Kidney (tissue), 14 donors: ENCODE data around the gene PPARG. TPM values are rescaled to one million over a fixed set of nuclear protein-coding genes. Genes with fewer than 3 reads are reported as not detected.

Experiments used
- DNase-seq, 5 donors: peaks; one replicate each; pipeline ENCODE4 v3.0.0-alpha.2; 2013 to 2020
- FAIRE-seq: peaks from 2 replicates; lab custom pipeline; 2012; peaks lifted over from hg19 to GRCh38; lab: Jason Lieb, UNC
- H3K27ac ChIP-seq, 2 donors: one replicate each; pipeline ENCODE4 v1.7.0; 2013; ENCODE audit warnings: low read depth in 2 of 2, low read length in 2 of 2, inconsistent platforms in 1 of 2
- H3K27me3 ChIP-seq: one replicate; pipeline ENCODE4 v1.7.1; 2013; ENCODE audit warnings: low read length, inconsistent platforms; ENCODE audit not compliant: control insufficient read depth, insufficient read depth
- H3K36me3 ChIP-seq, 3 donors: one replicate each; pipeline versions ENCODE4 v1.7.0 to v1.7.1; 2013; ENCODE audit warnings: low read length in 3 of 3, control low read depth in 1 of 3, inconsistent platforms in 1 of 3; ENCODE audit not compliant: insufficient read depth in 3 of 3, control insufficient read depth in 2 of 3
- H3K4me1 ChIP-seq, 3 donors: one replicate each; pipeline versions ENCODE4 v1.7.0 to v1.7.1; 2013; ENCODE audit warnings: low read length in 3 of 3, inconsistent platforms in 1 of 3, low read depth in 1 of 3; ENCODE audit not compliant: control insufficient read depth in 2 of 3, insufficient read depth in 2 of 3
- H3K4me3 ChIP-seq, 3 donors: one replicate each; pipeline versions ENCODE4 v1.7.0 to v1.8.1; 2013; ENCODE audit warnings: low read length in 3 of 3, control low read depth in 1 of 3, inconsistent platforms in 1 of 3
- H3K9ac ChIP-seq, 3 donors: one replicate each; pipeline versions ENCODE4 v1.7.0 to v1.7.1; 2013; ENCODE audit warnings: low read length in 3 of 3, control low read depth in 1 of 3, inconsistent platforms in 1 of 3
- H3K9me3 ChIP-seq, 3 donors: one replicate each; pipeline versions ENCODE4 v1.7.0 to v1.7.1; 2013; ENCODE audit warnings: low read length in 3 of 3, control low read depth in 1 of 3, inconsistent platforms in 1 of 3; ENCODE audit not compliant: control insufficient read depth in 2 of 3, insufficient read depth in 1 of 3
- intact Hi-C: fragments of 100-400 bp; cut with DNase I; formaldehyde crosslinking; loops from one replicate; pipeline ENCODE4 v1.11.1; 2022
- polyA plus RNA-seq: library from polyadenylated mRNA; stranded (reverse); fragments of 350-450 nt; fragmentation: Illumina TruSeq; extraction: RNeasy Lipid Tissue Mini Kit (QIAGEN cat#74804); gene quantifications from one replicate; pipeline ENCODE4 v1.2.3, GENCODE V29; 2014; ENCODE audit warnings: low read depth, low replicate concordance; ENCODE audit not compliant: insufficient read depth
- total RNA-seq: library from RNA; stranded (reverse); fragmentation: NEBNext Ultra II Directional; extraction: Animal tissue kit (Norgen Biotek cat#: 25700); gene quantifications from one replicate; pipeline ENCODE4 v1.2.1, GENCODE V29; 2021
- TF ChIP-seq, protein P1 (sequence below): IDR thresholded peaks from 3 replicates; pipeline ENCODE4 v1.5.1; 2012; ENCODE audit warnings: mild to moderate bottlenecking, moderate library complexity, borderline replicate concordance; ENCODE audit not compliant: insufficient read depth; ENCODE audit errors: extremely low read depth
- donor health status: control.
- donor health status: control.
- donor health status: control.
- donor health status: control.
- donor health status: control.
- donor health status: DM: yes; HTN: yes; CAD: no.
- donor health status: Normal renal cell carcinoma (clear cell type).

The PPARG gene
- total and polyA plus RNA-seq, 2 donors from 2014 or later: 19.0 to 19.2 TPM

DNA sequence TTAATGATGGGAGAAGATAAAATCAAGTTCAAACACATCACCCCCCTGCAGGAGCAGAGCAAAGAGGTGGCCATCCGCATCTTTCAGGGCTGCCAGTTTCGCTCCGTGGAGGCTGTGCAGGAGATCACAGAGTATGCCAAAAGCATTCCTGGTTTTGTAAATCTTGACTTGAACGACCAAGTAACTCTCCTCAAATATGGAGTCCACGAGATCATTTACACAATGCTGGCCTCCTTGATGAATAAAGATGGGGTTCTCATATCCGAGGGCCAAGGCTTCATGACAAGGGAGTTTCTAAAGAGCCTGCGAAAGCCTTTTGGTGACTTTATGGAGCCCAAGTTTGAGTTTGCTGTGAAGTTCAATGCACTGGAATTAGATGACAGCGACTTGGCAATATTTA lies 127.9 kb downstream of the PPARG start:
- H3K27ac ChIP-seq: no peak overlapping the region
- H3K27me3 ChIP-seq: no peaks in the 10 kb centered on the region
- H3K36me3 ChIP-seq: no peaks in the 10 kb centered on the region
- DNase-seq (no peak), FAIRE-seq (no peak)
- no peak overlapping the region for H3K4me3 ChIP-seq
- TF ChIP-seq, protein P1, sequence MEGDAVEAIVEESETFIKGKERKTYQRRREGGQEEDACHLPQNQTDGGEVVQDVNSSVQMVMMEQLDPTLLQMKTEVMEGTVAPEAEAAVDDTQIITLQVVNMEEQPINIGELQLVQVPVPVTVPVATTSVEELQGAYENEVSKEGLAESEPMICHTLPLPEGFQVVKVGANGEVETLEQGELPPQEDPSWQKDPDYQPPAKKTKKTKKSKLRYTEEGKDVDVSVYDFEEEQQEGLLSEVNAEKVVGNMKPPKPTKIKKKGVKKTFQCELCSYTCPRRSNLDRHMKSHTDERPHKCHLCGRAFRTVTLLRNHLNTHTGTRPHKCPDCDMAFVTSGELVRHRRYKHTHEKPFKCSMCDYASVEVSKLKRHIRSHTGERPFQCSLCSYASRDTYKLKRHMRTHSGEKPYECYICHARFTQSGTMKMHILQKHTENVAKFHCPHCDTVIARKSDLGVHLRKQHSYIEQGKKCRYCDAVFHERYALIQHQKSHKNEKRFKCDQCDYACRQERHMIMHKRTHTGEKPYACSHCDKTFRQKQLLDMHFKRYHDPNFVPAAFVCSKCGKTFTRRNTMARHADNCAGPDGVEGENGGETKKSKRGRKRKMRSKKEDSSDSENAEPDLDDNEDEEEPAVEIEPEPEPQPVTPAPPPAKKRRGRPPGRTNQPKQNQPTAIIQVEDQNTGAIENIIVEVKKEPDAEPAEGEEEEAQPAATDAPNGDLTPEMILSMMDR: no peak
- intact Hi-C loops: no loop called here
- no peaks in the 10 kb centered on the region for H3K9me3 ChIP-seq
- H3K9ac ChIP-seq: no peak overlapping the region
- H3K4me1 ChIP-seq: no peaks in the 10 kb centered on the region

DNA sequence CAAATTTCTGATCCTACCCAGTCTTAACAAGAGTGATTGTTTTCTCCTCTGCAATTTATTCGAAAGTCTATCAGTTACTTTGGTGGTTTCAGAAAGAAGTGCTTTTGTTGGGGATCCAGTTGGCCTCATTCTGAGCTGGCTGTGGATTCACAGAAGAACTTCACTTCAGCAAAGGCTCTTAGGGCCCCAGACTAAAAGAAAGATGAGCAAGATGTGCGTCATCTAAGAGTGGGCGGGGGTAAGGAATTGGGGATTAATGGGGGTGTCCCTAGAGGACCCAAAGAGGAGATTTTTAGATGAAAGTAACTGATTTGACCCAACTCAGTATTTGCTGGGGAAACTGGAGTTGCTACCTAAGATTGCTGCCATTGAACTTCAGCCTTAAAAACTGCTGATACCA lies 131.5 kb downstream of the PPARG start:
- Histone ChIP-seq H3K4me1 (no peaks in the 10 kb centered on the region), H3K27me3 (no peaks in the 10 kb centered on the region), H3K27ac (no peak overlapping the region), H3K9me3 (no peaks in the 10 kb centered on the region), H3K4me3 (no peak overlapping the region), H3K9ac (no peak overlapping the region), H3K36me3 (no peaks in the 10 kb centered on the region)
- DNase-seq (no peak), FAIRE-seq (no peak)
- TF ChIP-seq, protein P1: no peak
- intact Hi-C loops: no loop called here

DNA sequence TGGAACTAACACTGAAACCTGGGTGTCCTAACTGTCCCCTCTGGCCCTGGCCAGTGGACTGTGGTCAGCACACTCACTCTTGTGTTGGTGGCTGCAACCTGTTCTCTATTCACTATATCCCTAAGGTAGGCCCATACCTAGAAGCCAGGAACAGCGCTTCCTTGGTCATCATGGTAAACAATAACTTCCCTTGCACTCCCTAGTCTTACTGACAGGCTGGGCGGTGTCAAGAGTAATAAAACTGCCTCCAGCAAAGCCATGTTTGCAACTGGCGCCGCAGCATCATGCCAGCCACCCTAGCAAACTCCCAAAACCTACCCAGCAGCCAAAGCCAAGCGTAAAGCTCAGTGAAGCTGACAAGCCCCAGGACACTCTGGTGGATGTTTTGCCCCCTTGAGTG lies 132.3 kb downstream of the PPARG start:
- intact Hi-C loops: no loop called here
- TF ChIP-seq, protein P1: no peak
- H3K4me3 ChIP-seq: no peak overlapping the region
- no peak overlapping the region for H3K9ac ChIP-seq
- H3K36me3 ChIP-seq: no peaks in the 10 kb centered on the region
- H3K9me3 ChIP-seq: no peaks in the 10 kb centered on the region
- DNase-seq (peak in 1 of 5 donors; percentile 44), FAIRE-seq (no peak)
- H3K27ac ChIP-seq: no peak overlapping the region
- no peaks in the 10 kb centered on the region for H3K27me3 ChIP-seq
- no peaks in the 10 kb centered on the region for H3K4me1 ChIP-seq

DNA sequence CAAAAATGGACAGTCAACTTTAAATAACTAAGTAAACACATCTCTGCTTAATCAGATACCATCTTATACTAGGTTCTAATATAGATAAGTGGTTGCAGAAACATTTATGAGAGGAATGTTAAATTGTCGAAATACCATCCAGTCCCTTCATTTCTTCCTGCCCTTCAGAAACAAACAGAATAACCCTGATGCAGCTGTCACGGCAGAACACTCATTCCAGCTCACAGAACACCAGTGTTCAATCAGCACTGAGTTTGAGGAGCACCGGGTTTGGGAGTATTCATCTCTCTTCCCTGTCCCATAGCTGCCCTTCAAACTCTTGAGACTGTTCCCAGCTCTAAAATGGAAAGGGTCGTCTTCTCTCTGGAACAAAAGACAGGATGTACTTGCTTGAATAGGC lies 134.3 kb downstream of the PPARG start:
- FAIRE-seq: no peak
- no peaks in the 10 kb centered on the region for H3K9me3 ChIP-seq

More for the DNA sequence above, 134.3 kb downstream of the PPARG start:
- Histone ChIP-seq H3K4me1 (no peaks in the 10 kb centered on the region), H3K27ac (no peak overlapping the region), H3K4me3 (no peak overlapping the region), H3K27me3 (no peaks in the 10 kb centered on the region), H3K9ac (no peak overlapping the region), H3K36me3 (no peaks in the 10 kb centered on the region)
- intact Hi-C loops: no loop called here
- TF ChIP-seq, protein P1: no peak
- DNase-seq: no peak
